HepG2 (cell line): Measurements from ENCODE around the gene TRIM27. TPM values are rescaled to one million over a fixed set of nuclear protein-coding genes. Genes with fewer than 3 reads are reported as not detected.

Experiments used
- ATF4 ChIP-seq, 2 experiments: fragments of 450-650 bp in 1 of 2; sonication (generic) in 1 of 2; formaldehyde crosslinking; IDR thresholded peaks; 2 replicates each; pipeline versions ENCODE4 v1.5.0 to v1.8.0; 2020 to 2022; ENCODE audit warnings: mild to moderate bottlenecking in 1 of 2, missing genetic modification reagents in 1 of 2
- ATF7 ChIP-seq, 2 experiments: fragments of 450-650 bp in 1 of 2; sonication (generic) in 1 of 2; formaldehyde crosslinking in 1 of 2; IDR thresholded peaks; 2 replicates each; pipeline versions ENCODE4 v1.4.0 to v1.6.1; 2016 to 2020; ENCODE audit warnings: antibody characterized with exemption in 1 of 2, mild to moderate bottlenecking in 1 of 2, missing genetic modification reagents in 1 of 2
- FOXA1 ChIP-seq, 2 experiments: fragments of 450-650 bp in 1 of 2; sonication (generic) in 1 of 2; formaldehyde crosslinking in 1 of 2; IDR thresholded peaks; 2 replicates each; pipeline versions ENCODE4 v1.4.0 to v1.6.1; 2016 to 2020; ENCODE audit warnings: missing genetic modification reagents in 1 of 2
- JUND ChIP-seq: sonication (generic); formaldehyde crosslinking; IDR thresholded peaks from 2 replicates; pipeline ENCODE4 v1.8.0; 2022; ENCODE audit warnings: mild to moderate bottlenecking, missing genetic modification reagents
- PRDM10 ChIP-seq: sonication (generic); formaldehyde crosslinking; IDR thresholded peaks from 2 replicates; pipeline ENCODE4 v1.4.0; 2020; ENCODE audit warnings: low read depth, missing genetic modification reagents
- RFX3 ChIP-seq: IDR thresholded peaks from 2 replicates; pipeline ENCODE4 v1.6.1; 2016; ENCODE audit warnings: missing biosample characterization, missing genetic modification reagents
- ZBTB21 ChIP-seq: sonication (generic); formaldehyde crosslinking; IDR thresholded peaks from 2 replicates; pipeline ENCODE4 v1.4.0; 2020; ENCODE audit warnings: missing genetic modification reagents
- ZBTB49 ChIP-seq: sonication (generic); formaldehyde crosslinking; IDR thresholded peaks from 2 replicates; pipeline ENCODE4 v1.4.0; 2020; ENCODE audit warnings: missing genetic modification reagents, borderline replicate concordance
- ZBTB7A ChIP-seq: sonication (generic); formaldehyde crosslinking; IDR thresholded peaks from 2 replicates; pipeline ENCODE4 v1.8.0; 2022; ENCODE audit warnings: mild to moderate bottlenecking, missing genetic modification reagents
- ZNF616 ChIP-seq: sonication (generic); formaldehyde crosslinking; IDR thresholded peaks from 2 replicates; pipeline ENCODE4 v1.5.0; 2020; ENCODE audit warnings: low read depth, mild to moderate bottlenecking, missing genetic modification reagents
- ZNF709 ChIP-seq: sonication (generic); formaldehyde crosslinking; IDR thresholded peaks from 2 replicates; pipeline ENCODE4 v1.5.0; 2020; ENCODE audit warnings: mild to moderate bottlenecking, missing genetic modification reagents
- polyA plus RNA-seq, 8 experiments: library from polyadenylated mRNA; depleted of rRNA in 3 of 8; stranded (reverse) in 7 of 8; unstranded in 1 of 8; fragments of >200 nt; fragmentation: Illumina TruSeq in 4 of 8; extraction: Trizol in 4 of 8; gene quantifications; 2 replicates each; pipeline versions ENCODE4 v1.2.1 to v1.2.3, GENCODE V29; 2011 to 2016; ENCODE audit warnings: low read depth in 4 of 8, missing spikeins in 1 of 8, mixed read lengths in 1 of 8; ENCODE audit not compliant: insufficient read depth in 1 of 8
- total RNA-seq, 5 experiments: library from RNA; depleted of rRNA; stranded (reverse); fragments of >200 nt; fragmentation: Illumina TruSeq; extraction: Trizol; gene quantifications; 2 replicates each; pipeline ENCODE4 v1.2.3, GENCODE V29; 2016; ENCODE audit warnings: low read depth in 1 of 5
- TF ChIP-seq, protein P1 (sequence below): sonication (generic); formaldehyde crosslinking; IDR thresholded peaks from 2 replicates; pipeline ENCODE4 v1.4.0; 2020; ENCODE audit warnings: missing genetic modification reagents
- TF ChIP-seq, protein P2 (sequence below): sonication (generic); formaldehyde crosslinking; IDR thresholded peaks from 2 replicates; pipeline ENCODE4 v1.5.0; 2020; ENCODE audit warnings: mild to moderate bottlenecking, missing genetic modification reagents
- TF ChIP-seq, protein P3 (sequence below): sonication (generic); formaldehyde crosslinking; IDR thresholded peaks from 2 replicates; pipeline ENCODE4 v1.4.0; 2020; ENCODE audit warnings: mild to moderate bottlenecking, low read depth, missing genetic modification reagents

TRIM27 gene
- total and polyA plus RNA-seq, 2 of the 13 experiments (the other 11 are each of a cell fraction or from before 2014, with no cell fraction given) = 88.6 to 112 TPM

DNA sequence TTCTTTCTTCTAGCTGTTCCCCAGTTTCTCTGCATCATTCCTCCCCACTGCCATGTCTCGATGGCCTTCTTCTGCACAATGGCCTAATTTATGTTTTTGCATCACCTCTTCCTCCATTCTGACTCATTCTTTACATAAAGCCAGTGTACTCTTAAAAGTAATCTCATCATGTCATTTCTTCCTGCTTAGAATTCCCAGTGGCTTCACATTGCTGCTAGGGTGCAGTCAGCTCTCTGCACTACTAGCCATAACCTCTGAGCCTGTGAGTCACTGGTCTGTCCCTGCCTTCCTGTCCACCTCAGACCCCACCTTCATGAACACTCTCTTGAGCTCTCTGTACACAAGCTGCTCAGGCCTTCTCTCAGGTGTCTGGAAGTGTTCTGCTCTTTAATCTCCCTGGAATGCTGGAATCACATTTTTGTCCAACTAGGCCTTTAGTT is 24.1 kb upstream of the TRIM27 start (continued):
- no peak for TF ChIP-seq PRDM10 (CRISPR knock-in tag)
- TF ChIP-seq ATF7 (IDR thresholded peaks at IDR 0.05) = peak; percentile 22; the same call in 1 of the 2 replicates
- no peak for TF ChIP-seq ATF7 (CRISPR knock-in tag; IDR thresholded peaks at IDR 0.05)
- TF ChIP-seq ATF4 (CRISPR knock-in tag; IDR thresholded peaks at IDR 0.05) = peak in 1 of 2 experiments; percentile 81; a peak in 2 of 4 replicates
- no peak for TF ChIP-seq ZBTB7A (CRISPR knock-in tag)
- TF ChIP-seq FOXA1 (IDR thresholded peaks at IDR 0.05) = 0 out of 2 replicates have a peak, but pooled peaks have one; percentile 30
- TF ChIP-seq FOXA1 (CRISPR knock-in tag; IDR thresholded peaks at IDR 0.05) = peak; percentile 84
- peak; percentile 46; the same call in 1 of the 2 replicates for TF ChIP-seq ZBTB21 (CRISPR knock-in tag)
- TF ChIP-seq, protein P1, sequence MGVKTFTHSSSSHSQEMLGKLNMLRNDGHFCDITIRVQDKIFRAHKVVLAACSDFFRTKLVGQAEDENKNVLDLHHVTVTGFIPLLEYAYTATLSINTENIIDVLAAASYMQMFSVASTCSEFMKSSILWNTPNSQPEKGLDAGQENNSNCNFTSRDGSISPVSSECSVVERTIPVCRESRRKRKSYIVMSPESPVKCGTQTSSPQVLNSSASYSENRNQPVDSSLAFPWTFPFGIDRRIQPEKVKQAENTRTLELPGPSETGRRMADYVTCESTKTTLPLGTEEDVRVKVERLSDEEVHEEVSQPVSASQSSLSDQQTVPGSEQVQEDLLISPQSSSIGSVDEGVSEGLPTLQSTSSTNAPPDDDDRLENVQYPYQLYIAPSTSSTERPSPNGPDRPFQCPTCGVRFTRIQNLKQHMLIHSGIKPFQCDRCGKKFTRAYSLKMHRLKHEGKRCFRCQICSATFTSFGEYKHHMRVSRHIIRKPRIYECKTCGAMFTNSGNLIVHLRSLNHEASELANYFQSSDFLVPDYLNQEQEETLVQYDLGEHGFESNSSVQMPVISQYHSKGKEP = no peak
- TF ChIP-seq RFX3 = no peak
- no peak for TF ChIP-seq ZNF709 (CRISPR knock-in tag)
- no peak for TF ChIP-seq ZBTB49 (CRISPR knock-in tag)
- TF ChIP-seq ZNF616 (CRISPR knock-in tag) = no peak
- TF ChIP-seq, protein P2, sequence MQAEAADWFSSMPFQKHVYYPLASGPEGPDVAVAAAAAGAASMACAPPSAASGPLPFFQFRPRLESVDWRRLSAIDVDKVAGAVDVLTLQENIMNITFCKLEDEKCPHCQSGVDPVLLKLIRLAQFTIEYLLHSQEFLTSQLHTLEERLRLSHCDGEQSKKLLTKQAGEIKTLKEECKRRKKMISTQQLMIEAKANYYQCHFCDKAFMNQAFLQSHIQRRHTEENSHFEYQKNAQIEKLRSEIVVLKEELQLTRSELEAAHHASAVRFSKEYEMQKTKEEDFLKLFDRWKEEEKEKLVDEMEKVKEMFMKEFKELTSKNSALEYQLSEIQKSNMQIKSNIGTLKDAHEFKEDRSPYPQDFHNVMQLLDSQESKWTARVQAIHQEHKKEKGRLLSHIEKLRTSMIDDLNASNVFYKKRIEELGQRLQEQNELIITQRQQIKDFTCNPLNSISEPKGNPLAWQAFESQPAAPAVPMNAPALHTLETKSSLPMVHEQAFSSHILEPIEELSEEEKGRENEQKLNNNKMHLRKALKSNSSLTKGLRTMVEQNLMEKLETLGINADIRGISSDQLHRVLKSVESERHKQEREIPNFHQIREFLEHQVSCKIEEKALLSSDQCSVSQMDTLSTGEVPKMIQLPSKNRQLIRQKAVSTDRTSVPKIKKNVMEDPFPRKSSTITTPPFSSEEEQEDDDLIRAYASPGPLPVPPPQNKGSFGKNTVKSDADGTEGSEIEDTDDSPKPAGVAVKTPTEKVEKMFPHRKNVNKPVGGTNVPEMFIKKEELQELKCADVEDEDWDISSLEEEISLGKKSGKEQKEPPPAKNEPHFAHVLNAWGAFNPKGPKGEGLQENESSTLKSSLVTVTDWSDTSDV (CRISPR knock-in tag) = no peak
- TF ChIP-seq JUND (CRISPR knock-in tag) = peak; percentile 61; the same call in 1 of the 2 replicates
- TF ChIP-seq, protein P3, sequence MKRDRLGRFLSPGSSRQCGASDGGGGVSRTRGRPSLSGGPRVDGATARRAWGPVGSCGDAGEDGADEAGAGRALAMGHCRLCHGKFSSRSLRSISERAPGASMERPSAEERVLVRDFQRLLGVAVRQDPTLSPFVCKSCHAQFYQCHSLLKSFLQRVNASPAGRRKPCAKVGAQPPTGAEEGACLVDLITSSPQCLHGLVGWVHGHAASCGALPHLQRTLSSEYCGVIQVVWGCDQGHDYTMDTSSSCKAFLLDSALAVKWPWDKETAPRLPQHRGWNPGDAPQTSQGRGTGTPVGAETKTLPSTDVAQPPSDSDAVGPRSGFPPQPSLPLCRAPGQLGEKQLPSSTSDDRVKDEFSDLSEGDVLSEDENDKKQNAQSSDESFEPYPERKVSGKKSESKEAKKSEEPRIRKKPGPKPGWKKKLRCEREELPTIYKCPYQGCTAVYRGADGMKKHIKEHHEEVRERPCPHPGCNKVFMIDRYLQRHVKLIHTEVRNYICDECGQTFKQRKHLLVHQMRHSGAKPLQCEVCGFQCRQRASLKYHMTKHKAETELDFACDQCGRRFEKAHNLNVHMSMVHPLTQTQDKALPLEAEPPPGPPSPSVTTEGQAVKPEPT = no peak
